Measurements from ENCODE around the gene OR4D2.

The OR4D2 gene

DNA sequence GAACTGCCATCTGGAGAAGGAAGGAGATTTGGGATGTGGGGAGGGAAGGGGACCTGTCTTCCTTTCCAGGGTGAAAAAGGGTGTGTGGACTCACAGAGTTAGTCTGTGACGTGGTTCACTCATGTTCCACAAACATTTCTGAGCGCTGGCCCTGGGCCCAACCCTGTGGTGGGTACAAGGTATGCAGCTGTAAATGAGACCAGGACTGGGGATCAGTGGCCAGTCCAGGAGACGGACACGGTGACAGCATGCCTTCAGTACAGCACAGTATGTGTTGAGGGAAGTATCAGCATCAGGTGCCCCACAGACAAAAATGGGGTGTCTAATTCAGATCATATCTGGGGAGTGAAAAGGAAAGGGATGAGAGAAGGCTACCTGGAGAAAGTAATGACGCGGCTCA is 20.3 kb downstream of the OR4D2 start:
- no peaks in the 10 kb centered on the region for H3K79me2 ChIP-seq (ENCODE audit: insufficient read depth, low read length)
- H3K9ac ChIP-seq (ENCODE audit: low read depth, low read length) = no peak overlapping the region
- no peak overlapping the region for H3K4me2 ChIP-seq (ENCODE audit: insufficient read depth, low read length)
- H4K20me1 ChIP-seq (ENCODE audit: insufficient read depth, low read length) = peaks cover 3% of the 10 kb centered on the region; the same call in 1 of the 2 replicates
- H3K27ac ChIP-seq (ENCODE audit: low read length) = no peak overlapping the region
- H3K4me3 ChIP-seq (ENCODE audit: low read depth in 1 of 2, low read length in 2 of 2) = no peak overlapping the region
- H3K9me3 ChIP-seq (ENCODE audit: insufficient read depth, low read length, severe bottlenecking) = no peaks in the 10 kb centered on the region
- H3K27me3 ChIP-seq (ENCODE audit: insufficient read depth, low read length, poor library complexity) = no peaks in the 10 kb centered on the region
- no peak for ATAC-seq (ENCODE audit: insufficient read depth, low read depth)
- no peak for TF ChIP-seq EZH2 (IDR thresholded peaks at IDR 0.05; ENCODE audit: borderline replicate concordance, low read depth, low read length, severe bottlenecking)
- TF ChIP-seq CTCF (IDR thresholded peaks at IDR 0.05; ENCODE audit: borderline replicate concordance, extremely low read depth, low read length, poor library complexity, severe bottlenecking) = no peak
- H3K36me3 ChIP-seq (ENCODE audit: insufficient read depth, low read length) = no peaks in the 10 kb centered on the region
- no peak overlapping the region for H2AFZ ChIP-seq (ENCODE audit: low read depth, low read length)
- no peak for DNase-seq
- no peaks in the 10 kb centered on the region for H3K4me1 ChIP-seq (ENCODE audit: insufficient read depth, low read length)

DNA sequence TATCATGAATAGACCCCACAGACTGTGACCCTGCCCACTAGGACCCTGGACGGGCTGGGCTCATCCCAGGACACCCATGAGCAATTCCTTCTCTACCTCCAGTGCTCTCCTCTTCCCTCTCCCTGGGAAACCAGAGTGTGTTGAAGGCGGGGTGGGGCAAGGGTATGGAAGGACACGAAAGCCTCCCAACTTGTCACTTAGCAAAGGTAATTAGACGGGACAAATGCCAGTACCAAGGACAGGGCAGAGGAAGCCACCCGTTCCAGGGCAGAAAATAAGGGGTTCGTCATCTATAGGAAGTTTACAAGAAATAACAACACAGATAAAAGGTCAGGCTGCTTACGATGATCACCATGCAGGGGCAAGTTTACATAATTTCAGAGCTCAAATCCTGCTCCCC is 20.9 kb downstream of the OR4D2 start:
- H3K27me3 ChIP-seq (ENCODE audit: insufficient read depth, low read length, poor library complexity) = no peaks in the 10 kb centered on the region

GRCh38 chr17:58189436-58190146 is 22.8 kb downstream of the OR4D2 start:
- H3K4me2 ChIP-seq (ENCODE audit: insufficient read depth, low read length) = no peak overlapping the region
- peaks cover 3% of the 10 kb centered on the region; the same call in 1 of the 2 replicates for H4K20me1 ChIP-seq (ENCODE audit: insufficient read depth, low read length)
- no peaks in the 10 kb centered on the region for H3K36me3 ChIP-seq (ENCODE audit: insufficient read depth, low read length)
- no peaks in the 10 kb centered on the region for H3K4me1 ChIP-seq (ENCODE audit: insufficient read depth, low read length)
- H3K27ac ChIP-seq (ENCODE audit: low read length) = no peak overlapping the region
- no peaks in the 10 kb centered on the region for H3K27me3 ChIP-seq (ENCODE audit: insufficient read depth, low read length, poor library complexity)
- H3K9ac ChIP-seq (ENCODE audit: low read depth, low read length) = no peak overlapping the region
- no peak for TF ChIP-seq EZH2 (IDR thresholded peaks at IDR 0.05; ENCODE audit: borderline replicate concordance, low read depth, low read length, severe bottlenecking)
- no peaks in the 10 kb centered on the region for H3K79me2 ChIP-seq (ENCODE audit: insufficient read depth, low read length)
- ATAC-seq (ENCODE audit: insufficient read depth, low read depth) (no peak), DNase-seq (no peak)
- no peaks in the 10 kb centered on the region for H3K9me3 ChIP-seq (ENCODE audit: insufficient read depth, low read length, severe bottlenecking)
- H2AFZ ChIP-seq (ENCODE audit: low read depth, low read length) = no peak overlapping the region
- H3K4me3 ChIP-seq (ENCODE audit: low read depth in 1 of 2, low read length in 2 of 2) = no peak overlapping the region

More for the DNA sequence above, 20.9 kb downstream of the OR4D2 start:
- H3K36me3 ChIP-seq (ENCODE audit: insufficient read depth, low read length) = no peaks in the 10 kb centered on the region
- no peak overlapping the region for H2AFZ ChIP-seq (ENCODE audit: low read depth, low read length)
- H4K20me1 ChIP-seq (ENCODE audit: insufficient read depth, low read length) = peaks cover 3% of the 10 kb centered on the region; the same call in 1 of the 2 replicates
- no peak overlapping the region for H3K9ac ChIP-seq (ENCODE audit: low read depth, low read length)
- no peak overlapping the region for H3K27ac ChIP-seq (ENCODE audit: low read length)
- ATAC-seq (ENCODE audit: insufficient read depth, low read depth) (no peak), DNase-seq (no peak)
- no peak overlapping the region for H3K4me3 ChIP-seq (ENCODE audit: low read depth in 1 of 2, low read length in 2 of 2)
- TF ChIP-seq EZH2 (IDR thresholded peaks at IDR 0.05; ENCODE audit: borderline replicate concordance, low read depth, low read length, severe bottlenecking) (no peak), CTCF (IDR thresholded peaks at IDR 0.05; ENCODE audit: borderline replicate concordance, extremely low read depth, low read length, poor library complexity, severe bottlenecking) (no peak)
- no peaks in the 10 kb centered on the region for H3K4me1 ChIP-seq (ENCODE audit: insufficient read depth, low read length)
- H3K4me2 ChIP-seq (ENCODE audit: insufficient read depth, low read length) = no peak overlapping the region
- H3K79me2 ChIP-seq (ENCODE audit: insufficient read depth, low read length) = no peaks in the 10 kb centered on the region
- no peaks in the 10 kb centered on the region for H3K9me3 ChIP-seq (ENCODE audit: insufficient read depth, low read length, severe bottlenecking)

DNA sequence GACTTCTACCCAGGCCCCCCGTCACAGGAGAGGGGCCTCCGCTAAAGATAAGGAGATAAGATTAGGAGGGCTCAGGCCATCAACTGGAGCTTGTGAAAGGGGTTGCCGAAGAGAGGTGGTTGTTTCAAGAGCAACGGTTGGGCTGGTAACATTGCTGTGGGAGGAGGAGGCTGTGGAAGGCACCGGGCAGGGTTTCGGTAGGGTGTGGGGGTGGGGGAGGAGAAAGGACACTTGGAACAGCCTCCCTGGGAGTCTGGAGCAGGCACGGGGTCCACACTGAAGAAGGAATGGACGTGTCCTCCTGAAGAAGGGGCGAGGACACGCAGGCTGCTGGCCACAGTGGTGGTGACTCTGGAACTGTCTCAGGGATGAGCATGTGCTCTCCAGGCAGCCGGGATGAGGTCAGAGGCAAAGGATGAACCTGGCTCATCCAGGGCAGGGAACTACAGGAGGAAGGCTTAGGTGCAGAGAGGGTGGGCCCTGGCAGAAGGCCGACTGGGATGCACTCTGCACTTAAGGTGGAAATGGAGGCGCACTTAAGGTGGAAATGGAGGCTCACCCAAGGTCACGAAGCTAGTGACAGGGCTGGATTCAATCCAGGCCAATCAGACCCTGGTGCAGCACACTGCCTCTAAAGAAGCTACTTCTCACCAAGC is 24.6 kb downstream of the OR4D2 start:
- Histone ChIP-seq H2AFZ (ENCODE audit: low read depth, low read length) (no peak overlapping the region), H3K4me3 (ENCODE audit: low read depth in 1 of 2, low read length in 2 of 2) (no peak overlapping the region), H3K9me3 (ENCODE audit: insufficient read depth, low read length, severe bottlenecking) (no peaks in the 10 kb centered on the region), H3K4me1 (ENCODE audit: insufficient read depth, low read length) (no peaks in the 10 kb centered on the region), H4K20me1 (ENCODE audit: insufficient read depth, low read length) (no peaks in the 10 kb centered on the region; the same call in 1 of the 2 replicates), H3K79me2 (ENCODE audit: insufficient read depth, low read length) (no peaks in the 10 kb centered on the region), H3K4me2 (ENCODE audit: insufficient read depth, low read length) (no peak overlapping the region), H3K9ac (ENCODE audit: low read depth, low read length) (no peak overlapping the region), H3K27me3 (ENCODE audit: insufficient read depth, low read length, poor library complexity) (no peaks in the 10 kb centered on the region), H3K27ac (ENCODE audit: low read length) (no peak overlapping the region), H3K36me3 (ENCODE audit: insufficient read depth, low read length) (no peaks in the 10 kb centered on the region)
- DNase-seq (no peak), ATAC-seq (ENCODE audit: insufficient read depth, low read depth) (no peak)
- no peak for TF ChIP-seq CTCF (IDR thresholded peaks at IDR 0.05; ENCODE audit: borderline replicate concordance, extremely low read depth, low read length, poor library complexity, severe bottlenecking)
- no peak for TF ChIP-seq EZH2 (IDR thresholded peaks at IDR 0.05; ENCODE audit: borderline replicate concordance, low read depth, low read length, severe bottlenecking)

All from DND-41 (cell line).